HepG2 (cell line): Measurements from ENCODE around the gene DRG1. TPM values are rescaled to one million over a fixed set of nuclear protein-coding genes. Genes with fewer than 3 reads are reported as not detected.

Source experiments
- ASH2L ChIP-seq: fragments of 300-600, 200-600 bp; sonication (generic); IDR thresholded peaks from 2 replicates; pipeline ENCODE4 v1.7.0; 2017; ENCODE audit warnings: low read depth, mild to moderate bottlenecking, moderate library complexity, mixed read lengths, low read length; ENCODE audit not compliant: insufficient read length
- ATF3 ChIP-seq: sonication (generic); formaldehyde crosslinking; IDR thresholded peaks from 2 replicates; pipeline ENCODE4 v1.4.0; 2020; ENCODE audit warnings: missing genetic modification reagents
- ATRX ChIP-seq: sonication (generic); formaldehyde crosslinking; IDR thresholded peaks from 2 replicates; pipeline ENCODE4 v1.4.0; 2020; ENCODE audit warnings: missing genetic modification reagents, borderline replicate concordance
- FOXM1 ChIP-seq: sonication (generic); formaldehyde crosslinking; IDR thresholded peaks from 2 replicates; pipeline ENCODE4 v1.5.0; 2020; ENCODE audit warnings: missing genetic modification reagents
- GLMP ChIP-seq: sonication (generic); formaldehyde crosslinking; IDR thresholded peaks from 2 replicates; pipeline ENCODE4 v1.9.0; 2021; ENCODE audit warnings: missing genetic modification reagents, mild to moderate bottlenecking, borderline replicate concordance
- KDM3A ChIP-seq: IDR thresholded peaks from 2 replicates; pipeline ENCODE4 v1.6.1; 2018; ENCODE audit warnings: low read depth, missing compliant biosample characterization
- MATR3 ChIP-seq: sonication (generic); formaldehyde crosslinking; IDR thresholded peaks from 2 replicates; pipeline ENCODE4 v1.4.0; 2020; ENCODE audit warnings: missing genetic modification reagents
- MTF1 ChIP-seq: sonication (generic); formaldehyde crosslinking; IDR thresholded peaks from 2 replicates; pipeline ENCODE4 v1.5.0; 2020; ENCODE audit warnings: missing genetic modification reagents
- PHB2 ChIP-seq: fragments of 450-650 bp; IDR thresholded peaks from 2 replicates; pipeline ENCODE4 v1.6.1; 2018; ENCODE audit not compliant: partially characterized antibody
- RARG ChIP-seq: sonication (generic); formaldehyde crosslinking; IDR thresholded peaks from 2 replicates; pipeline ENCODE4 v1.4.0; 2020; ENCODE audit warnings: low read depth, mild to moderate bottlenecking, missing genetic modification reagents
- SNAI1 ChIP-seq: sonication (generic); formaldehyde crosslinking; IDR thresholded peaks from 2 replicates; pipeline ENCODE4 v1.5.0; 2020; ENCODE audit warnings: mild to moderate bottlenecking, missing genetic modification reagents, borderline replicate concordance
- SOX13 ChIP-seq, 3 experiments: fragments of 450-650 bp in 1 of 3; sonication (generic) in 1 of 3; formaldehyde crosslinking in 1 of 3; IDR thresholded peaks in 2 of 3; conservative IDR thresholded peaks in 1 of 3; 2 replicates each; pipeline versions ENCODE4 v1.5.0 to v1.6.1; 2016 to 2020; ENCODE audit warnings: antibody characterized with exemption in 1 of 3, mild to moderate bottlenecking in 1 of 3, missing compliant biosample characterization in 1 of 3, missing genetic modification reagents in 1 of 3, moderate library complexity in 1 of 3
- SP5 ChIP-seq: IDR thresholded peaks from 2 replicates; pipeline ENCODE4 v1.6.1; 2016; ENCODE audit warnings: low read depth, borderline replicate concordance
- ZBTB44 ChIP-seq: sonication (generic); formaldehyde crosslinking; IDR thresholded peaks from 2 replicates; pipeline ENCODE4 v1.4.0; 2020; ENCODE audit warnings: missing genetic modification reagents
- ZFP37 ChIP-seq: sonication (generic); formaldehyde crosslinking; IDR thresholded peaks from 2 replicates; pipeline ENCODE4 v1.4.0; 2020; ENCODE audit warnings: missing genetic modification reagents, borderline replicate concordance
- ZNF383 ChIP-seq: sonication (generic); formaldehyde crosslinking; IDR thresholded peaks from 2 replicates; pipeline ENCODE4 v1.4.0; 2020; ENCODE audit warnings: missing genetic modification reagents, mild to moderate bottlenecking, borderline replicate concordance
- ZNF451 ChIP-seq: sonication (generic); formaldehyde crosslinking; IDR thresholded peaks from 2 replicates; pipeline ENCODE4 v1.5.0; 2020; ENCODE audit warnings: mild to moderate bottlenecking, missing genetic modification reagents
- ZNF569 ChIP-seq: sonication (generic); formaldehyde crosslinking; IDR thresholded peaks from 2 replicates; pipeline ENCODE4 v1.5.0; 2020; ENCODE audit warnings: mild to moderate bottlenecking, missing genetic modification reagents, moderate library complexity, borderline replicate concordance
- ZNF782 ChIP-seq: sonication (generic); formaldehyde crosslinking; IDR thresholded peaks from 2 replicates; pipeline ENCODE4 v1.4.0; 2020; ENCODE audit warnings: missing genetic modification reagents, mild to moderate bottlenecking, borderline replicate concordance
- ZNF841 ChIP-seq: sonication (generic); formaldehyde crosslinking; IDR thresholded peaks from 2 replicates; pipeline ENCODE4 v1.8.1; 2023; ENCODE audit warnings: missing genetic modification reagents, borderline replicate concordance
- polyA plus RNA-seq, 8 experiments: library from polyadenylated mRNA; depleted of rRNA in 3 of 8; stranded (reverse) in 7 of 8; unstranded in 1 of 8; fragments of >200 nt; fragmentation: Illumina TruSeq in 4 of 8; extraction: Trizol in 4 of 8; gene quantifications; 2 replicates each; pipeline versions ENCODE4 v1.2.1 to v1.2.3, GENCODE V29; 2011 to 2016; ENCODE audit warnings: low read depth in 4 of 8, missing spikeins in 1 of 8, mixed read lengths in 1 of 8; ENCODE audit not compliant: insufficient read depth in 1 of 8
- total RNA-seq, 5 experiments: library from RNA; depleted of rRNA; stranded (reverse); fragments of >200 nt; fragmentation: Illumina TruSeq; extraction: Trizol; gene quantifications; 2 replicates each; pipeline ENCODE4 v1.2.3, GENCODE V29; 2016; ENCODE audit warnings: low read depth in 1 of 5

The DRG1 gene
- total and polyA plus RNA-seq, 2 of the 13 experiments (the other 11 are each of a cell fraction or from before 2014, with no cell fraction given) = 59.0 to 94.8 TPM

GRCh38 chr22:31431950-31432349 lies 32.5 kb downstream of the DRG1 start (continued):
- no peak for TF ChIP-seq ZNF451 (CRISPR knock-in tag)
- TF ChIP-seq GLMP (CRISPR knock-in tag) = no peak
- no peak for TF ChIP-seq ZBTB44 (CRISPR knock-in tag)
- TF ChIP-seq SOX13 (IDR thresholded peaks at IDR 0.05) = no peak
- 0 out of 4 replicates have a peak, but pooled peaks of 1 of the 2 experiments have one; percentile 21 for TF ChIP-seq SOX13 (CRISPR knock-in tag; conservative IDR thresholded peaks at IDR 0.05 in 1 of 2, IDR thresholded peaks at IDR 0.05 in 1 of 2)
- no peak for TF ChIP-seq ZFP37
- no peak for TF ChIP-seq MTF1 (CRISPR knock-in tag)
- TF ChIP-seq ATRX = no peak
- no peak for TF ChIP-seq KDM3A (CRISPR knock-in tag)
- peak; percentile 32; the same call in 1 of the 2 replicates for TF ChIP-seq SP5 (CRISPR knock-in tag)
- TF ChIP-seq PHB2 = no peak
- TF ChIP-seq ZNF841 (CRISPR knock-in tag) = no peak
- TF ChIP-seq ZNF569 (CRISPR knock-in tag) = no peak
- no peak for TF ChIP-seq ASH2L
- no peak for TF ChIP-seq RARG (CRISPR knock-in tag)
- no peak for TF ChIP-seq FOXM1 (CRISPR knock-in tag)
- no peak for TF ChIP-seq ZNF782 (CRISPR knock-in tag)
- TF ChIP-seq MATR3 (CRISPR knock-in tag) = no peak
- TF ChIP-seq ATF3 (CRISPR knock-in tag) = no peak
- no peak for TF ChIP-seq ZNF383
- TF ChIP-seq SNAI1 (CRISPR knock-in tag) = no peak
